Activated CD8-positive, alpha-beta memory T cell treated with anti-CD3 and anti-CD28 coated beads, Interleukin-2, amount 10 ng/mL, durations not matched to agents 7 days and 5 days (primary cell): Measurements from ENCODE around the gene DGCR8. TPM values are rescaled to one million over a fixed set of nuclear protein-coding genes. Genes with fewer than 3 reads are reported as not detected.
A peak's percentile ranks its signal among the peaks of the same experiment; 100 is the strongest.

ENCODE experiments used
- ATAC-seq: fragments of 150-1000 bp; cut with Tn5 transposase; one replicate; pipeline ENCODE4 v1.10.0; 2021; ENCODE audit warnings: moderate library complexity
- CTCF ChIA-PET: fragments of 350-600 bp; sonication (Branson Sonifier 250); formaldehyde crosslinking; loops from one replicate; lab custom pipeline; 2021; ENCODE audit warnings: antibody characterized with exemption; lab: Charles Lee
- DNase-seq: peaks from one replicate; pipeline ENCODE4 v3.0.0-alpha.2; 2020
- H3K27ac Mint-ChIP-seq: one replicate; pipeline ENCODE4 v1.8.0; 2021; ENCODE audit warnings: mild to moderate bottlenecking, mixed read lengths
- H3K27me3 Mint-ChIP-seq: one replicate; pipeline ENCODE4 v1.8.0; 2021; ENCODE audit warnings: mixed read lengths
- H3K36me3 Mint-ChIP-seq: one replicate; pipeline ENCODE4 v1.8.0; 2021; ENCODE audit warnings: mild to moderate bottlenecking, mixed read lengths
- H3K4me1 Mint-ChIP-seq: one replicate; pipeline ENCODE4 v1.8.0; 2021; ENCODE audit warnings: mixed read lengths
- H3K4me3 Mint-ChIP-seq: one replicate; pipeline ENCODE4 v1.8.0; 2021; ENCODE audit warnings: mild to moderate bottlenecking, moderate library complexity, mixed read lengths
- H3K9me3 Mint-ChIP-seq: one replicate; pipeline ENCODE4 v1.8.0; 2022; ENCODE audit warnings: low read depth, mixed read lengths
- total RNA-seq, 2 experiments: library from RNA; stranded (reverse); gene quantifications; one replicate each; pipeline ENCODE4 v1.2.3, GENCODE V29; 2021

Gene DGCR8
- total RNA-seq, 2 experiments from 2014 or later: 70.4 to 71.9 TPM

DNA sequence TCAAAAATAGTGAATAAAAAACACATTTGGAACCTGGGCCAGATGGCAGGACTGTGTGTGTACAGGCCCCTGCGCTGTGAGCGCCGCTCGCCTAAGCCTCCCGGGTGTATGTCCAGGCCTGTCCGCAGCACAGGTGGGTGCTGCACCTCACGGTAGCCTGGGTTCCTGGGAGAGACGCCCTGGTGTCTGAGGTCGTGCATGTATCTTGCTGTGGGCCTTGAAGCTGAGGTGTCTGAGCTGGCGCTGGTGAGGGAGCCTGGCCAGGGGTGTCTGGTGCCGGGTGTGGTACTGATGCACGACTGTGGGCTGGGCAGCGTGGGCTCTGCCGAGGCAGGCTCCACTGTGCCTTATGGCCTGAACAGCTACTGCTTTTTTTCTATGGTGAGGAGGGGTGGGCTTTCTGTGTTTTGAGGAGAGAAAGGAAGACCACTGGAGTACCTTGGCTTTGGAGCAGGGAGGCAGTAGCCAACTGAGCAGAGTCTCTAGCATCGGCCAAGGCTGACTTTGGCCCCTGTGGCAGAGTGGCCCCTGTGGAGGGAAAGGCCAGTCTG, 47.4 kb downstream of the DGCR8 start:
- Mint-ChIP-seq H3K9me3 (no peaks in the 10 kb centered on the region), H3K27ac (no peak overlapping the region), H3K4me3 (no peak overlapping the region), H3K27me3 (no peaks in the 10 kb centered on the region), H3K4me1 (peaks cover 9% of the 10 kb centered on the region), H3K36me3 (peaks cover 16% of the 10 kb centered on the region)
- CTCF ChIA-PET: no interaction called here
- no peak for ATAC-seq
- DNase-seq: no peak

DNA sequence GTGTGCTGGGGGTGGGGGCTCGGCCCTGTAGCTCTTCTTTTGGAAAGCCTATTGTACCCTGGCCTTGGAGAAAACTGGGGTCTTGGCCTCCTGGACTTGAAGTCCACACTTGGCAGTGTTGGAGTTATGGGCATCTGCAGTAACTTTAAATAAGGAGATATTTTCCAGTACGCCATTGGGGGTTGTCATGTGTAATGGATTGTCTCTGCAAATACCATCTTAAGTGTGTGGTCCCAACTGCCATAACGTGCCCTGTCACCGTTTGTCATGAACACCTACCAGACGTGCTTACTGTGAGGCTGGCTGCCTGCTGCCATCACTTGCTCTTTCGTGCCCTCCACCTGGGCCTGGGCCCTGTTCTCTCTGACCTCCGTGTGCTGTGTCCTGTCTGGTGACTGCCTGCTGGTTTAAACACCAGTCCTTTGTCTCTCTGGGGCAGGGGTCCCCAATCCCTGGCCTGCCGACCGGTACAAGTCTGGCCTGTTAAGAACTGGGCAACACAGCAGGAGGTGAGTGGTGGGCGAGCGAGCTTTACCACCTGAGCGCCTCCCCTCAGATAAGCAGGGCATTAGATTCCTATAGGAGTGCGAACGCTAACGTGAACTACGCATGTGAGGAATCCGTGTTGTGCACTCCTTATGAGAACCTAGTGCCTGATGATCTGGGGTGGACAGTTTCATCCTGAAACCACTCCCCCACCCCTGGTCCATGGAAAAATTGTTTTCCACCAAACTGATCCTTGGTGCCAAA, 48.0 kb downstream of the DGCR8 start:
- no peaks in the 10 kb centered on the region for H3K9me3 Mint-ChIP-seq
- no peak overlapping the region for H3K27ac Mint-ChIP-seq

DNA sequence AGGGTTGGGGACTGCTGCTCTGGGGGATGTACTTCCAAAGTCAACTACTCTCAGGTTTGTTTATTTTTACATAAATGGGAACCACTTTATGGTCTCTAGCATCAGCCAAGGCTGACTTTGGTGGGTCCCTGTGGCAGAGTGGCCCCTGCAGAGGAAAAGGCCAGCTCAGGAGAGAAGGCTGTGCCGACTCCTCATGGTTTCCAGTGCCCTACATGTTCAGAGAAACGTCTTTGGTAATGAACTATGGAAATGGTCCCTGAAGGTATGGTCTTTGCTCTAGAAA, 48.5 kb downstream of the DGCR8 start:
- ATAC-seq (no peak), DNase-seq (no peak)
- CTCF ChIA-PET: interaction anchor here (0.7 to 3.9 kb wide), 14 partner anchors 9 to 175 kb away, joined by 3 to 28 read pairs (median 5); partner anchors contain the start of genes TANGO2 and TRMT2A
- H3K27me3 Mint-ChIP-seq: no peaks in the 10 kb centered on the region
- H3K27ac Mint-ChIP-seq: peak overlapping the region; percentile 3
- H3K9me3 Mint-ChIP-seq: no peaks in the 10 kb centered on the region
- H3K36me3 Mint-ChIP-seq: peaks cover 15% of the 10 kb centered on the region
- no peak overlapping the region for H3K4me3 Mint-ChIP-seq
- H3K4me1 Mint-ChIP-seq: peaks cover 19% of the 10 kb centered on the region

More for the DNA sequence above, 48.0 kb downstream of the DGCR8 start:
- CTCF ChIA-PET: interaction anchor here (0.9 to 3.9 kb wide), 6 partner anchors 8 to 157 kb away, joined by 3 to 28 read pairs (median 8); no protein-coding TSS in a partner anchor
- peaks cover 15% of the 10 kb centered on the region for H3K4me1 Mint-ChIP-seq
- no peak for DNase-seq
- H3K36me3 Mint-ChIP-seq: peaks cover 15% of the 10 kb centered on the region
- no peak overlapping the region for H3K4me3 Mint-ChIP-seq
- ATAC-seq: no peak
- no peaks in the 10 kb centered on the region for H3K27me3 Mint-ChIP-seq

DNA sequence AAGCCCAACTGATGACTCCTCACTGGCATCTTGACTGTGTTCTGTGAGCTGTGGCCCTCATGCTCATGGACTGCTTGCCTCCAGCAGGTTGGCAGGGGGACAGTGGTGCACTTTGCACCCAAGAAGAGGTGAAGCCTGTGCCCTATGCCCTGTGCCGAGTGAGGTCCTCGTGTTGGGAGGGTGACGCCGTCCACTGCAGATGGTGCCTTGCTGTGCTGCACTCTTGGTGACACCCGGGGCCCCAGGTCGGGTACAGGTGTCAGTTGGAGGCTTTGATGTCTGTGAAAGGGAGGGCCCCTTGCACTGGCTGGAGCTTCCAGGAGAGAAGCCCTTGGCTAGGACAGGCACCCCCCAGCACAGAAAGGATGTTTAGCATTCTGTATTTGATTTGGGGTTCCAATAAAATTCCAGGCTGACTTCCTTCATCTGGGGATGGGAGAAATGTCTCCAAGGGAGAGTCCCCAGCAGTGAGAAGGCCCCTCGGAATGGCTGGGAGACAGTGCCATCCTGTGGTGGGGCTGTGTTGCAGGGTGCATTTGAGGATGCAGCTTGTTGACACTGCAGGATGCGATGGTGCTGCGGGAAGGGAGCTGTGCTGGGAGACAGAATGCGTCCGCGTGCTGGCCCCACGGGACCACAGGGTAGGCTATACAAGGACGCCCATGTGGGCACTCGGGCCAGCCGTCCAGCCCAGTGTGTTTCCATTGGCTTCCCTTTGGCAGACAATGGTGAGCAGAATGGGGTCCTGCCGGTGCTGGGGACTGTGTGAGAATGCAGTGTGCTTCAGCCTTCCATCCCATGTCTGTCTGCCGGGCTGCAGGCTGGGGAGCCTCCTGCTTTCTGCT, 49.1 kb downstream of the DGCR8 start:
- peak; percentile 77 for DNase-seq
- Mint-ChIP-seq H3K4me3 (peak overlapping the region; percentile 35), H3K9me3 (no peaks in the 10 kb centered on the region), H3K36me3 (peaks cover 15% of the 10 kb centered on the region), H3K4me1 (peaks cover 21% of the 10 kb centered on the region), H3K27me3 (no peaks in the 10 kb centered on the region), H3K27ac (peak overlapping the region; percentile 3)
- CTCF ChIA-PET: interaction anchor here (0.6 to 3.9 kb wide), 18 partner anchors 9 to 175 kb away, joined by 3 to 28 read pairs (median 4); partner anchors contain the start of genes TANGO2 and TRMT2A
- ATAC-seq: peak; percentile 38

DNA sequence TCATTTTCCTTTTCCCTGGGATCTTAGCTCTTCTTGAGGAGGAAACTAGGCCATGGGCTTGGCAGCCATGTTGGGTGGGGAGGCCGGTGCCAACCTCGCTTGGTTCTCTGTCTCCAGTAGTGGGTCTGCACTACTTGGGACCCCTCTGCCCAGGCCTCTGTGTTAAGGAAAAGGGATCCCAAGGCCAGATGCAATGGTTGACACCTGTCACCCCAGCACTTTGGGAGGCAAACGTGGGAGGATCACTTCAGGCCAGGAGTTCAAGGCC, 49.6 kb downstream of the DGCR8 start:
- CTCF ChIA-PET: interaction anchor here (0.6 to 3.9 kb wide), 15 partner anchors 9 to 176 kb away, joined by 3 to 28 read pairs (median 5); partner anchors contain the start of genes TANGO2 and TRMT2A
- Mint-ChIP-seq H3K4me3 (no peak overlapping the region), H3K36me3 (peaks cover 15% of the 10 kb centered on the region), H3K9me3 (no peaks in the 10 kb centered on the region), H3K27me3 (no peaks in the 10 kb centered on the region), H3K4me1 (peaks cover 21% of the 10 kb centered on the region), H3K27ac (peak overlapping the region; percentile 3)
- ATAC-seq: no peak
- no peak for DNase-seq

DNA sequence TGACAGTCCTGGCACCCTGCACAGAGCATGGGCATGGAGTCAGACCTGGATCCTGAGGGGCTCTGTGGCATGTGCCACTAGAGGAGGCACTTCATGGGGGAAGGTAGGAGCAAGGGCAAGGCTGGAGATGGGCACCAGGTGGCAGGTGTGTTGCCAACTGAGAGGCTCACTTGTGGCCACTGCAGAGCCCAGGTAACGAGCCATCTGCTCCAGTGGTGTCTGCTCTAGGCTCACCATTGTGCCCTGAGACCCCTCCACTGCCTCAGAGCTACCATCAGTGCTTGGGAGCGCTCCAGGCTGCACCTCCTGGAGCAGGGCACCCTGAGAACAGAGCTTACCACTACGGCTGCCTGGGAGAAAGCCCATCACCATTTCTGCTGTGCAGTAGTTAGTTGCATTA, 50.3 kb downstream of the DGCR8 start:
- Mint-ChIP-seq H3K9me3 (no peaks in the 10 kb centered on the region), H3K4me3 (peak overlapping the region; percentile 19), H3K27me3 (no peaks in the 10 kb centered on the region), H3K36me3 (peaks cover 15% of the 10 kb centered on the region), H3K4me1 (peaks cover 21% of the 10 kb centered on the region), H3K27ac (no peak overlapping the region)
- no peak for DNase-seq
- CTCF ChIA-PET: interaction anchor here (0.9 to 3.9 kb wide), 8 partner anchors 8 to 176 kb away, joined by 3 to 28 read pairs (median 4); no protein-coding TSS in a partner anchor
- ATAC-seq: no peak

DNA sequence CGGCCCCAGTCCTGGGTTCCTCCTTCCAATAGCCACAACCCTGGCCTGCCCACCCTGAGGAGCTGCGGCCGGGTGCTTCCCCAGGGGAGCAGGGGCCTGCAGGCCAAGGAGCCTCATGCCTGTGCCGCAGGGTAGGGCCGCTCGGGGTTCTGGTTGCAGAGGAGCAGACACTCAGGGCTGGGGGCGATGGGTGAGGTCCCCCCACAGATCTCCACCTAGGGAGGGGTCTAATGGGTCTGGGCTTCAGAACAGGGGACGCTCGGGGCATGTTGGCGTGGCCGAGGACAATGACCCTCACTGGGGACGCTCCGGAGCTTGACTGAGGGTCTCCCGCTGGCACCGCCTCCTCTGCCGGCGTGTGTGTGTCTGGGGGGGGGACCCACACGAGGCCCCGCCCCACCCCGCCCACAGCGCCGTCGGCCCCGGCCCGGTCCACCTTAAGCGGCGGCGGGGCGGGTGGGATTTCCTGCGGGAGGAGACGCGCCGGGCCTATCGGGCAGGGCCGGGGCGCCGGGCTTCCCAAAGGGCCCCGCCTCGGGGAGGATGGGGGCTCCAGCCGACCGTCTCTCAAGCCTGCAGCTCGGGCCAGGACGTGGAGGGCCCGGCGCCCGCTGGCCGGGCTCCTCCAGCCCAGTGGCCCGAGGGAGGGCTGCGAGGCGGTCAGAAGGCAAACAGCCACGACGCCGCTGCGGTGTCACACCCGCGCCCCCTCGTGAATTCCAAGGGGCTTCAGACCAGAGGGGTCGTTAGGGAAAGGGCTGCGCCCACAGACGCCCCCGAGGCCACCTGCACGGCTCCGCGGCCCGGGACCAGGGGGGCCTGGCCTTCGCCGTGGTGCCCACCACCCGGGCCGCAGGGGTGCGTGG, 50.9 kb downstream of the DGCR8 start:
- no peaks in the 10 kb centered on the region for H3K9me3 Mint-ChIP-seq
- CTCF ChIA-PET: interaction anchor here (0.9 to 3.9 kb wide), 4 partner anchors 35 to 167 kb away, joined by 3 to 28 read pairs (median 3); no protein-coding TSS in a partner anchor
- peak; percentile 68 for ATAC-seq
- H3K36me3 Mint-ChIP-seq: peaks cover 10% of the 10 kb centered on the region
- no peak overlapping the region for H3K4me3 Mint-ChIP-seq
- no peaks in the 10 kb centered on the region for H3K27me3 Mint-ChIP-seq
- H3K4me1 Mint-ChIP-seq: peaks cover 21% of the 10 kb centered on the region
- DNase-seq: peak; percentile 76
- H3K27ac Mint-ChIP-seq: no peak overlapping the region

DNA sequence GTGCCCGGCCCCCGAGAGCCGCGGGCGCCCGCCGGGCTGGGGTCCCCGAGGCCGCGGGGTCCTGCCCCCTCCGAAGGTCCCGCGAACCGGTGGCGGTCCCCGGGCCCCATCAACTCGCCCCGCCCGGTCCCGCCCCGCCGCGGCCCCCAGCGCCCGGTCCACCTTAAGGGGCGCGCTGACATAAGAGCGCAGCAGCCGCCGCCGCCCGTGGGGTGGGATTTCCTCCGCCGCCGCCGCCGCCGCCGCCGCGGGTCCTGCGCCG, 51.5 kb downstream of the DGCR8 start, which contains the start of gene ZDHHC8:
TSS of gene ZDHHC8 (plus strand) at position 208 of the 262 bp plus-strand sequence. CDS start 144 bp downstream, outside the sequence.
- ATAC-seq (peak; percentile 68), DNase-seq (no peak)
- peaks cover 7% of the 10 kb centered on the region for H3K36me3 Mint-ChIP-seq
- peak within 1 kb of the TSS; percentile 55 for H3K4me3 Mint-ChIP-seq
- CTCF ChIA-PET: interaction anchor here (1.2 to 3.9 kb wide), 2 partner anchors 36 to 161 kb away, joined by 3 to 28 read pairs; no protein-coding TSS in a partner anchor
- H3K9me3 Mint-ChIP-seq: no peaks in the 10 kb centered on the region
- peaks cover 23% of the 10 kb centered on the region for H3K4me1 Mint-ChIP-seq
- no peak within 1 kb of the TSS for H3K27ac Mint-ChIP-seq
- H3K27me3 Mint-ChIP-seq: no peaks in the 10 kb centered on the region

DNA sequence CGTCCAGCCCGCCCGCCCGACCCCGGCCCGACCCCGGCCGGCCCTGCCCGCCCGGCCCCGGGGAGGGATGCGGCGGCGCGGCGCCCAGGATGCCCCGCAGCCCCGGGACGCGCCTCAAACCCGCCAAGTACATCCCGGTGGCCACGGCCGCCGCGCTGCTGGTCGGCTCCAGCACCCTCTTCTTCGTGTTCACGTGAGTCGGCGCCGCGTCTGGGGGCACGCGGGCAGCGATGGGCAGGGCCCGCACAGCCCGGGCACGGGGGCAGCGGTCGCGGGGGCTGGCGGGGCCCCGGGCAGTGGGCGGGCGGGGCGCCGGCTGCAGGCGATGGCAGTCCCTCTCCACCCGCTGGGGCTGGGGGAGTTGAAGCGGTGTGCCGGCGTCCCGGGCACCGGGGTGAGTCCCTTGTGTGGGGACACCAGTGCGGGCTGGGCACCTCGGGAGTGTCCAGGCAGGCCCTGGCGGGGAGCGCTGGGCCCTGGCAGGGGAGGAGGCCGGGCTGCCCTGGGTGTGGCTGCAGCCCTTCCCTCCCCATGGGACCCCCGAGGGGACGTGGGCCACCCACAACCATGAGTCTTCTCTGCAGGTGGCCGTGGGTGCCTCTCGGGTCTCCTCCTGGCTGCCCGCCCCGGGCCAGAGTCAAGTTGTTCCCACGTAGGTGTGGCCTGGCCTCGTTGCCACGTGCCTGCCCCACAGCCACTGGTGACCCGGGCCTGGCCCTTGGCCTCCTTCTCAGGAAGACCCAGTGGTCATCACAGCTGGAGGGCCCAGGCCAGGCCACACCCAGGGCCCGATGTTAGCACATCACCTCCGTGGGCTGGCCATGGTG, 52.0 kb downstream of the DGCR8 start:
- Mint-ChIP-seq H3K27me3 (no peaks in the 10 kb centered on the region), H3K4me1 (peaks cover 23% of the 10 kb centered on the region), H3K9me3 (no peaks in the 10 kb centered on the region), H3K27ac (no peak overlapping the region), H3K36me3 (peaks cover 5% of the 10 kb centered on the region), H3K4me3 (peak overlapping the region; percentile 55)
- DNase-seq (no peak), ATAC-seq (peak; percentile 10)
- CTCF ChIA-PET: no interaction called here

DNA sequence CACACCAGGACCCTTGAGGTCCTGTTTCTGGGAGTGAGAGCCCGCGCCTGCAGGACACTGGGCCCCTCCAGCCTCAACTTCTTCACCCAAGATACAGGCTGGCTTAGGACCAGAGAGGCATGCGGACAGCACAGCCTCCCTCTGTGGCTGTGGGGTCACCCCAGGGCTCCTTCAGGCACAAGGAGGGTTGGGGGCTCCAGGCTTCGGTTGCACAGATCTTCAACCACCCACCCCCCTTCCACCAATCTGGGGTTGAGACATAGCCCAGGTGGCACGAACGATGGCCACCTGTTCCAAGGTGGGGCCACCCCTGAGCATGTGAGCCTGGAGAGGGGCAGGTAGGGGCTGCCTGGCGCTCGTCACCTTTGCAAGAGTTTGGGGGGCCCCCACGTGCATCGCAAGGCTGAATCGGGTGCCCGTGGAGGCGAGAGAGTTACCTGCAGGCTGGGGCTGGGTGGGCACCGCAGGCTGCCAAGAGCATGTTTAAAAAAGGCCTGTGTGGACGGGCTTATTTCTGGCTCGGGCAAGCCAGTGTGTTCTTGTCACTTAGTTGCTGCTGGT, 52.7 kb downstream of the DGCR8 start:
- Mint-ChIP-seq H3K4me3 (peak overlapping the region; percentile 55), H3K9me3 (no peaks in the 10 kb centered on the region), H3K4me1 (peaks cover 24% of the 10 kb centered on the region), H3K27ac (no peak overlapping the region), H3K27me3 (no peaks in the 10 kb centered on the region), H3K36me3 (no peaks in the 10 kb centered on the region)
- no peak for ATAC-seq
- DNase-seq: no peak
- CTCF ChIA-PET: no interaction called here

DNA sequence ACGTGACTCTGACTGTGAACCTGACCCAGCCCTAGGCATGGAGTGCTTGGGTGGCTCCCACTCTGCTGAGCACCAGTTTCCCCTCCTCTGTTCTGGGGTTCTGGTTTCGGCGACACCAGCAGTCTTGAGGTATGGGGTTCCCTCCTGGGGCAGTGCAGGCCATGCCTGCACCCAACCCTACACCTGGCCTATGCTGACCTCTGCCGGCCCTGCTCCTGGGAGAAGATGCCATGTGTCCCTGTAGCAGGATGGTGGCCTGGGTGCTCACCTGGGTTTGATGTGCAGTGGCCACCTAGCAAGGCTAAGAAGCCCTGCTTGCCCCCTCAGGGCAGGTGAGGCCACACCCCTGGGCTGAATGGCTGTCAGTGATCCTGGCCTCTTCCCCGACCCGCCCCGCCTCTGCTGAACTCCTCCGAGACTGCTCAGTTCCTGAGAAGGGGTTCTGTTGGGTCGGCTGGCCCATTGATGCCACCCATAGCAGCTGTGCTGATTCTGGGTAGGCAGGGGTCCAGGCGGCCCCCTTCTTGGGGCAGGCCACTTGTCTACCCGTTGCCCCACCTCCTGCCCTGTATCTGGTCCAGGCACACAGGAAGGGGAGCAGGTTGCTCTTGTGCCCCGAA, 54.0 kb downstream of the DGCR8 start:
- DNase-seq (no peak), ATAC-seq (no peak)
- H3K27ac Mint-ChIP-seq: no peak overlapping the region
- H3K4me1 Mint-ChIP-seq: peaks cover 24% of the 10 kb centered on the region
- H3K36me3 Mint-ChIP-seq: no peaks in the 10 kb centered on the region
- H3K27me3 Mint-ChIP-seq: no peaks in the 10 kb centered on the region
- CTCF ChIA-PET: no interaction called here
- H3K4me3 Mint-ChIP-seq: no peak overlapping the region
- no peaks in the 10 kb centered on the region for H3K9me3 Mint-ChIP-seq
